ENCODE data around the gene POLH. TPM values are rescaled to one million over a fixed set of nuclear protein-coding genes. Genes with fewer than 3 reads are reported as not detected.
A peak's percentile ranks its signal among the peaks of the same experiment; 100 is the strongest.

Gene POLH
- total and polyA plus RNA-seq, 9 of the 15 experiments (the other 6 are each of a cell fraction or from before 2014, with no cell fraction given): 5.8 to 31.6 (median 20.6) TPM

GRCh38 chr6:43628393-43629103, 52.6 kb downstream of the POLH start (continued):
- TF ChIP-seq, protein P1, sequence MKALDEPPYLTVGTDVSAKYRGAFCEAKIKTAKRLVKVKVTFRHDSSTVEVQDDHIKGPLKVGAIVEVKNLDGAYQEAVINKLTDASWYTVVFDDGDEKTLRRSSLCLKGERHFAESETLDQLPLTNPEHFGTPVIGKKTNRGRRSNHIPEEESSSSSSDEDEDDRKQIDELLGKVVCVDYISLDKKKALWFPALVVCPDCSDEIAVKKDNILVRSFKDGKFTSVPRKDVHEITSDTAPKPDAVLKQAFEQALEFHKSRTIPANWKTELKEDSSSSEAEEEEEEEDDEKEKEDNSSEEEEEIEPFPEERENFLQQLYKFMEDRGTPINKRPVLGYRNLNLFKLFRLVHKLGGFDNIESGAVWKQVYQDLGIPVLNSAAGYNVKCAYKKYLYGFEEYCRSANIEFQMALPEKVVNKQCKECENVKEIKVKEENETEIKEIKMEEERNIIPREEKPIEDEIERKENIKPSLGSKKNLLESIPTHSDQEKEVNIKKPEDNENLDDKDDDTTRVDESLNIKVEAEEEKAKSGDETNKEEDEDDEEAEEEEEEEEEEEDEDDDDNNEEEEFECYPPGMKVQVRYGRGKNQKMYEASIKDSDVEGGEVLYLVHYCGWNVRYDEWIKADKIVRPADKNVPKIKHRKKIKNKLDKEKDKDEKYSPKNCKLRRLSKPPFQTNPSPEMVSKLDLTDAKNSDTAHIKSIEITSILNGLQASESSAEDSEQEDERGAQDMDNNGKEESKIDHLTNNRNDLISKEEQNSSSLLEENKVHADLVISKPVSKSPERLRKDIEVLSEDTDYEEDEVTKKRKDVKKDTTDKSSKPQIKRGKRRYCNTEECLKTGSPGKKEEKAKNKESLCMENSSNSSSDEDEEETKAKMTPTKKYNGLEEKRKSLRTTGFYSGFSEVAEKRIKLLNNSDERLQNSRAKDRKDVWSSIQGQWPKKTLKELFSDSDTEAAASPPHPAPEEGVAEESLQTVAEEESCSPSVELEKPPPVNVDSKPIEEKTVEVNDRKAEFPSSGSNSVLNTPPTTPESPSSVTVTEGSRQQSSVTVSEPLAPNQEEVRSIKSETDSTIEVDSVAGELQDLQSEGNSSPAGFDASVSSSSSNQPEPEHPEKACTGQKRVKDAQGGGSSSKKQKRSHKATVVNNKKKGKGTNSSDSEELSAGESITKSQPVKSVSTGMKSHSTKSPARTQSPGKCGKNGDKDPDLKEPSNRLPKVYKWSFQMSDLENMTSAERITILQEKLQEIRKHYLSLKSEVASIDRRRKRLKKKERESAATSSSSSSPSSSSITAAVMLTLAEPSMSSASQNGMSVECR (CRISPR knock-in tag; IDR thresholded peaks at IDR 0.05): peak; percentile 83
- TF ChIP-seq ZNF699 (CRISPR knock-in tag; IDR thresholded peaks at IDR 0.05; ENCODE audit: insufficient replicate concordance) (no peak), DEAF1 (CRISPR knock-in tag; IDR thresholded peaks at IDR 0.05) (no peak), LCOR (CRISPR knock-in tag; IDR thresholded peaks at IDR 0.05) (no peak), PHTF2 (CRISPR knock-in tag; IDR thresholded peaks at IDR 0.05) (no peak), ZNF780A (CRISPR knock-in tag; IDR thresholded peaks at IDR 0.05) (no peak), CHAMP1 (IDR thresholded peaks at IDR 0.05) (no peak), MCM7 (IDR thresholded peaks at IDR 0.05) (0 out of 4 replicates have a peak, but pooled peaks of 1 of the 2 experiments have one; percentile 61), ZBTB33 (CRISPR knock-in tag; IDR thresholded peaks at IDR 0.05) (no peak; the same call in 1 of the 2 replicates), ZNF212 (CRISPR knock-in tag; IDR thresholded peaks at IDR 0.05) (no peak), ESRRA (IDR thresholded peaks at IDR 0.05; ENCODE audit: borderline replicate concordance, low read depth) (peak; percentile 34; the same call in 1 of the 2 replicates), TRIM28 (IDR thresholded peaks at IDR 0.05) (0 out of 2 replicates have a peak, but pooled peaks have one; percentile 44)
- TF ChIP-seq, protein P2, sequence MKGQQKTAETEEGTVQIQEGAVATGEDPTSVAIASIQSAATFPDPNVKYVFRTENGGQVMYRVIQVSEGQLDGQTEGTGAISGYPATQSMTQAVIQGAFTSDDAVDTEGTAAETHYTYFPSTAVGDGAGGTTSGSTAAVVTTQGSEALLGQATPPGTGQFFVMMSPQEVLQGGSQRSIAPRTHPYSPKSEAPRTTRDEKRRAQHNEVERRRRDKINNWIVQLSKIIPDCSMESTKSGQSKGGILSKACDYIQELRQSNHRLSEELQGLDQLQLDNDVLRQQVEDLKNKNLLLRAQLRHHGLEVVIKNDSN (CRISPR knock-in tag; IDR thresholded peaks at IDR 0.05): peak; percentile 24; the same call in 1 of the 2 replicates
- TF ChIP-seq, protein P3, sequence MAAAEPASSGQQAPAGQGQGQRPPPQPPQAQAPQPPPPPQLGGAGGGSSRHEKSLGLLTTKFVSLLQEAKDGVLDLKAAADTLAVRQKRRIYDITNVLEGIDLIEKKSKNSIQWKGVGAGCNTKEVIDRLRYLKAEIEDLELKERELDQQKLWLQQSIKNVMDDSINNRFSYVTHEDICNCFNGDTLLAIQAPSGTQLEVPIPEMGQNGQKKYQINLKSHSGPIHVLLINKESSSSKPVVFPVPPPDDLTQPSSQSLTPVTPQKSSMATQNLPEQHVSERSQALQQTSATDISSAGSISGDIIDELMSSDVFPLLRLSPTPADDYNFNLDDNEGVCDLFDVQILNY (CRISPR knock-in tag; IDR thresholded peaks at IDR 0.05): peak; percentile 80; the same call in 1 of the 2 replicates
